Thyroid gland (tissue), 4 donors: ENCODE data around the gene ERMP1.

Source experiments
- CTCF ChIP-seq, 6 experiments: fragments of 200-600 bp in 3 of 6; fragments of 450-650 bp in 3 of 6; sonication (generic) in 3 of 6; IDR thresholded peaks; one replicate each; pipeline ENCODE4 v1.5.1; 2016 to 2019; ENCODE audit warnings: antibody characterized with exemption in 6 of 6, mild to moderate bottlenecking in 2 of 6, inconsistent platforms in 1 of 6, moderate library complexity in 1 of 6
- POLR2A ChIP-seq, 2 donors: fragments of 450-650 bp; IDR thresholded peaks; one replicate each; pipeline ENCODE4 v1.6.1; 2017; ENCODE audit warnings: antibody characterized with exemption in 2 of 2, mild to moderate bottlenecking in 2 of 2, moderate library complexity in 1 of 2

DNA sequence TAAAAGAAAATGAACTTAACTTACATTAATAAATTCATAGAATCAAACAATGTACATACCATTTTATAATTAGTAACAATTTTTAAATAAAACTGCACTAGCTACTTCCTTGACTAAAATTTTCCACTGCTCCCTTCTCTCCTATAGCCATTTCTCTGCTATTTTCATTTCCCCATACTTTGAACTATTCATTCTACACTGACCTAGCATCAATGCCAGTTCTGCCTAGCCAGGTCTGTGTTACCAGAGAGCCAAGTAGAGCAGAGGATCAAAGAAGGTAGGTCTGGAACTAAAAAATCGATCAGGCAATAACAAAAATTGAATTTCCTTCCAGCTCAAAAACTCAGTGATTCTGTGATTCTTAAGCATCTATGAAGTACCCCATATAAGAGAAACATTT is 84.5 kb downstream of the ERMP1 start:
- no peak for TF ChIP-seq CTCF (IDR thresholded peaks at IDR 0.05)
- TF ChIP-seq POLR2A (IDR thresholded peaks at IDR 0.05), result no peak
